HepG2 (cell line): ENCODE measurements around the gene MBLAC2. TPM values are rescaled to one million over a fixed set of nuclear protein-coding genes. Genes with fewer than 3 reads are reported as not detected.

Experiments
- EP300 ChIP-seq, 3 experiments: sonication (generic) in 1 of 3; formaldehyde crosslinking in 1 of 3; IDR thresholded peaks; 2 replicates each; pipeline versions ENCODE4 v1.5.1 to v1.6.1; 2011 to 2020; ENCODE audit warnings: low read depth in 2 of 3, low read length in 2 of 3, borderline replicate concordance in 1 of 3, improper control_type of control experiment in 1 of 3, mild to moderate bottlenecking in 1 of 3, missing genetic modification reagents in 1 of 3, moderate library complexity in 1 of 3
- FLYWCH1 ChIP-seq: sonication (generic); formaldehyde crosslinking; IDR thresholded peaks from 2 replicates; pipeline ENCODE4 v1.8.1; 2023; ENCODE audit warnings: mild to moderate bottlenecking, missing genetic modification reagents
- MAFG ChIP-seq: sonication (generic); formaldehyde crosslinking; IDR thresholded peaks from 2 replicates; pipeline ENCODE4 v1.5.1; 2020; ENCODE audit warnings: mild to moderate bottlenecking, missing genetic modification reagents
- SOX13 ChIP-seq, 3 experiments: fragments of 450-650 bp in 1 of 3; sonication (generic) in 1 of 3; formaldehyde crosslinking in 1 of 3; IDR thresholded peaks in 2 of 3; conservative IDR thresholded peaks in 1 of 3; 2 replicates each; pipeline versions ENCODE4 v1.5.0 to v1.6.1; 2016 to 2020; ENCODE audit warnings: antibody characterized with exemption in 1 of 3, mild to moderate bottlenecking in 1 of 3, missing compliant biosample characterization in 1 of 3, missing genetic modification reagents in 1 of 3, moderate library complexity in 1 of 3
- ZNF224 ChIP-seq: sonication (generic); formaldehyde crosslinking; IDR thresholded peaks from 2 replicates; pipeline ENCODE4 v1.5.0; 2020; ENCODE audit warnings: mild to moderate bottlenecking, missing genetic modification reagents
- ZNF547 ChIP-seq: sonication (generic); formaldehyde crosslinking; IDR thresholded peaks from 2 replicates; pipeline ENCODE4 v1.5.1; 2020; ENCODE audit warnings: mild to moderate bottlenecking, missing genetic modification reagents
- ZNF550 ChIP-seq: sonication (generic); formaldehyde crosslinking; IDR thresholded peaks from 2 replicates; pipeline ENCODE4 v1.4.0; 2020; ENCODE audit warnings: mild to moderate bottlenecking, missing genetic modification reagents, borderline replicate concordance
- polyA plus RNA-seq, 8 experiments: library from polyadenylated mRNA; depleted of rRNA in 3 of 8; stranded (reverse) in 7 of 8; unstranded in 1 of 8; fragments of >200 nt; fragmentation: Illumina TruSeq in 4 of 8; extraction: Trizol in 4 of 8; gene quantifications; 2 replicates each; pipeline versions ENCODE4 v1.2.1 to v1.2.3, GENCODE V29; 2011 to 2016; ENCODE audit warnings: low read depth in 4 of 8, missing spikeins in 1 of 8, mixed read lengths in 1 of 8; ENCODE audit not compliant: insufficient read depth in 1 of 8
- total RNA-seq, 5 experiments: library from RNA; depleted of rRNA; stranded (reverse); fragments of >200 nt; fragmentation: Illumina TruSeq; extraction: Trizol; gene quantifications; 2 replicates each; pipeline ENCODE4 v1.2.3, GENCODE V29; 2016; ENCODE audit warnings: low read depth in 1 of 5
- TF ChIP-seq, protein P1 (sequence below): sonication (generic); formaldehyde crosslinking; conservative IDR thresholded peaks from 2 replicates; pipeline ENCODE4 v1.4.0; 2020; ENCODE audit warnings: missing genetic modification reagents
- TF ChIP-seq, protein P2 (sequence below): IDR thresholded peaks from 2 replicates; pipeline ENCODE4 v1.6.1; 2016; ENCODE audit warnings: missing genetic modification reagents, missing compliant biosample characterization
- TF ChIP-seq, protein P3 (sequence below): sonication (generic); formaldehyde crosslinking; IDR thresholded peaks from 2 replicates; pipeline ENCODE4 v1.9.0; 2021; ENCODE audit warnings: missing genetic modification reagents, mild to moderate bottlenecking, borderline replicate concordance
- TF ChIP-seq, protein P4 (sequence below), 2 experiments: sonication (generic) in 1 of 2; formaldehyde crosslinking in 1 of 2; IDR thresholded peaks; 2 replicates each; pipeline versions ENCODE4 v1.4.0 to v1.6.1; 2016 to 2020; ENCODE audit warnings: borderline replicate concordance in 1 of 2, low read depth in 1 of 2, mild to moderate bottlenecking in 1 of 2, missing genetic modification reagents in 1 of 2
- TF ChIP-seq, protein P5 (sequence below): sonication (generic); formaldehyde crosslinking; IDR thresholded peaks from 2 replicates; pipeline ENCODE4 v1.4.0; 2020; ENCODE audit warnings: mild to moderate bottlenecking, missing genetic modification reagents
- TF ChIP-seq, protein P6 (sequence below): sonication (generic); formaldehyde crosslinking; conservative IDR thresholded peaks from 2 replicates; pipeline ENCODE4 v1.4.0; 2020; ENCODE audit warnings: missing genetic modification reagents

The MBLAC2 gene
- total and polyA plus RNA-seq, 2 of the 13 experiments (the other 11 are each of a cell fraction or from before 2014, with no cell fraction given), result 2.9 to 4.1 TPM

DNA sequence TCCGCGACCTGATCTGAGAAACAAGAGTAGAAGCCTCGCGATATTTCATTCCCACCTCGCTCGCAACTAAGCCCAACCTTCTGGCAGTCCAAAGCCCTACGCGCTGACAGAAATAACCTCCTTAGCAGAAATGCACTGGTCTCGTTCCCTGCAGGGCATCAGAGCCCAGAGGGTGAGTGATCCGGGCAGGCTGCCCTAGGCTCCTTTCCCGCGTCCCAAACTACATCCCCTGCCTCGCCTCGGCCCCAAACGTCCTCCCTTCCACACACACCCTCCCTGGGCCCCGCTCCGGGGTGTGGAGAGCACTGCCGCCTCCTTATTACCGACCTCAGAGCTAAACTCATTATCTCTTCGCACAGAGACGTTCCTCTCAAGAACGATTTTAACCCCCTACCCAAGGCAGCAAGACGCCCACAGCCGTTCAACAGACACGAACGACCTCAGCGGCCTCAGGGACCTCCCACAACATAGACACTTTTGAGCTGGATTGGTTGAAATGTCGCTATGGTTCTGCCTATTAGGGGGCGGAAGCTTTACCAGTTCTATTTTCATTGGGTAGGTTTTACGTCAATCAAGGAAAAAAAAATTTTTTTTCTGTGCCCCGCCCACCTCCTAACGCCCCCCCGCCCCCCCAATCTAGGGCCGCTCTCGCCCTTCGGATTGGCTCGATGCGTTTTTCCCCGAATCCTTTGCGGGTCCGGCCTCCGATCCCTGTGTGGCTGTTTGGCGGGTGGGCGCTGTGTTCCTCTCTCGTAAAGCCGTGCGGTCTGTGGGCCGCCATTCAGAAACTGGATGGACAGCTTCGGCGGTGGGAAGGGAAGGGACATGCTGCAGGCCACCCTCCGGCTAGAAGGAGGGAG, 65.0 kb downstream of the MBLAC2 start, which contains the start of gene CETN3 (continued):
- TF ChIP-seq, protein P1, sequence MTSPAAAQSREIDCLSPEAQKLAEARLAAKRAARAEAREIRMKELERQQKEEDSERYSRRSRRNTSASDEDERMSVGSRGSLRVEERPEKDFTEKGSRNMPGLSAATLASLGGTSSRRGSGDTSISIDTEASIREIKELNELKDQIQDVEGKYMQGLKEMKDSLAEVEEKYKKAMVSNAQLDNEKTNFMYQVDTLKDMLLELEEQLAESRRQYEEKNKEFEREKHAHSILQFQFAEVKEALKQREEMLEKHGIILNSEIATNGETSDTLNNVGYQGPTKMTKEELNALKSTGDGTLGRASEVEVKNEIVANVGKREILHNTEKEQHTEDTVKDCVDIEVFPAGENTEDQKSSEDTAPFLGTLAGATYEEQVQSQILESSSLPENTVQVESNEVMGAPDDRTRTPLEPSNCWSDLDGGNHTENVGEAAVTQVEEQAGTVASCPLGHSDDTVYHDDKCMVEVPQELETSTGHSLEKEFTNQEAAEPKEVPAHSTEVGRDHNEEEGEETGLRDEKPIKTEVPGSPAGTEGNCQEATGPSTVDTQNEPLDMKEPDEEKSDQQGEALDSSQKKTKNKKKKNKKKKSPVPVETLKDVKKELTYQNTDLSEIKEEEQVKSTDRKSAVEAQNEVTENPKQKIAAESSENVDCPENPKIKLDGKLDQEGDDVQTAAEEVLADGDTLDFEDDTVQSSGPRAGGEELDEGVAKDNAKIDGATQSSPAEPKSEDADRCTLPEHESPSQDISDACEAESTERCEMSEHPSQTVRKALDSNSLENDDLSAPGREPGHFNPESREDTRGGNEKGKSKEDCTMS (CRISPR knock-in tag), result no peak
- TF ChIP-seq EP300 (IDR thresholded peaks at IDR 0.05; ENCODE audit: low read depth in 2 of 2, low read length in 2 of 2) (0 out of 4 replicates have a peak, but pooled peaks of 1 of the 2 experiments have one; percentile 14), EP300 (CRISPR knock-in tag; IDR thresholded peaks at IDR 0.05; ENCODE audit: borderline replicate concordance) (0 out of 2 replicates have a peak, but pooled peaks have one; percentile 41), ZNF547 (CRISPR knock-in tag) (peak; percentile 60; the same call in 1 of the 2 replicates), ZNF550 (0 out of 2 replicates have a peak, but pooled peaks have one; percentile 31), FLYWCH1 (CRISPR knock-in tag) (no peak), SOX13 (IDR thresholded peaks at IDR 0.05) (no peak), SOX13 (CRISPR knock-in tag; conservative IDR thresholded peaks at IDR 0.05 in 1 of 2, IDR thresholded peaks at IDR 0.05 in 1 of 2) (peak in 1 of 2 experiments; percentile 32; a peak in 2 of 4 replicates), MAFG (no peak), ZNF224 (CRISPR knock-in tag) (no peak)
- TF ChIP-seq, protein P2, sequence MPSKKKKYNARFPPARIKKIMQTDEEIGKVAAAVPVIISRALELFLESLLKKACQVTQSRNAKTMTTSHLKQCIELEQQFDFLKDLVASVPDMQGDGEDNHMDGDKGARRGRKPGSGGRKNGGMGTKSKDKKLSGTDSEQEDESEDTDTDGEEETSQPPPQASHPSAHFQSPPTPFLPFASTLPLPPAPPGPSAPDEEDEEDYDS (CRISPR knock-in tag), result peak; percentile 94
- TF ChIP-seq, protein P3, sequence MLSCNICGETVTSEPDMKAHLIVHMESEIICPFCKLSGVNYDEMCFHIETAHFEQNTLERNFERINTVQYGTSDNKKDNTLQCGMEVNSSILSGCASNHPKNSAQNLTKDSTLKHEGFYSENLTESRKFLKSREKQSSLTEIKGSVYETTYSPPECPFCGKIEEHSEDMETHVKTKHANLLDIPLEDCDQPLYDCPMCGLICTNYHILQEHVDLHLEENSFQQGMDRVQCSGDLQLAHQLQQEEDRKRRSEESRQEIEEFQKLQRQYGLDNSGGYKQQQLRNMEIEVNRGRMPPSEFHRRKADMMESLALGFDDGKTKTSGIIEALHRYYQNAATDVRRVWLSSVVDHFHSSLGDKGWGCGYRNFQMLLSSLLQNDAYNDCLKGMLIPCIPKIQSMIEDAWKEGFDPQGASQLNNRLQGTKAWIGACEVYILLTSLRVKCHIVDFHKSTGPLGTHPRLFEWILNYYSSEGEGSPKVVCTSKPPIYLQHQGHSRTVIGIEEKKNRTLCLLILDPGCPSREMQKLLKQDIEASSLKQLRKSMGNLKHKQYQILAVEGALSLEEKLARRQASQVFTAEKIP, result no peak
- TF ChIP-seq, protein P4, sequence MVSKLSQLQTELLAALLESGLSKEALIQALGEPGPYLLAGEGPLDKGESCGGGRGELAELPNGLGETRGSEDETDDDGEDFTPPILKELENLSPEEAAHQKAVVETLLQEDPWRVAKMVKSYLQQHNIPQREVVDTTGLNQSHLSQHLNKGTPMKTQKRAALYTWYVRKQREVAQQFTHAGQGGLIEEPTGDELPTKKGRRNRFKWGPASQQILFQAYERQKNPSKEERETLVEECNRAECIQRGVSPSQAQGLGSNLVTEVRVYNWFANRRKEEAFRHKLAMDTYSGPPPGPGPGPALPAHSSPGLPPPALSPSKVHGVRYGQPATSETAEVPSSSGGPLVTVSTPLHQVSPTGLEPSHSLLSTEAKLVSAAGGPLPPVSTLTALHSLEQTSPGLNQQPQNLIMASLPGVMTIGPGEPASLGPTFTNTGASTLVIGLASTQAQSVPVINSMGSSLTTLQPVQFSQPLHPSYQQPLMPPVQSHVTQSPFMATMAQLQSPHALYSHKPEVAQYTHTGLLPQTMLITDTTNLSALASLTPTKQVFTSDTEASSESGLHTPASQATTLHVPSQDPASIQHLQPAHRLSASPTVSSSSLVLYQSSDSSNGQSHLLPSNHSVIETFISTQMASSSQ (IDR thresholded peaks at IDR 0.05; ENCODE audit: low read depth), result no peak
- TF ChIP-seq, protein P4 (CRISPR knock-in tag; IDR thresholded peaks at IDR 0.05; ENCODE audit: borderline replicate concordance), result 0 out of 2 replicates have a peak, but pooled peaks have one; percentile 43
- TF ChIP-seq, protein P5, sequence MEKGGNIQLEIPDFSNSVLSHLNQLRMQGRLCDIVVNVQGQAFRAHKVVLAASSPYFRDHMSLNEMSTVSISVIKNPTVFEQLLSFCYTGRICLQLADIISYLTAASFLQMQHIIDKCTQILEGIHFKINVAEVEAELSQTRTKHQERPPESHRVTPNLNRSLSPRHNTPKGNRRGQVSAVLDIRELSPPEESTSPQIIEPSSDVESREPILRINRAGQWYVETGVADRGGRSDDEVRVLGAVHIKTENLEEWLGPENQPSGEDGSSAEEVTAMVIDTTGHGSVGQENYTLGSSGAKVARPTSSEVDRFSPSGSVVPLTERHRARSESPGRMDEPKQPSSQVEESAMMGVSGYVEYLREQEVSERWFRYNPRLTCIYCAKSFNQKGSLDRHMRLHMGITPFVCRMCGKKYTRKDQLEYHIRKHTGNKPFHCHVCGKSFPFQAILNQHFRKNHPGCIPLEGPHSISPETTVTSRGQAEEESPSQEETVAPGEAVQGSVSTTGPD (CRISPR knock-in tag), result no peak
- TF ChIP-seq, protein P6, sequence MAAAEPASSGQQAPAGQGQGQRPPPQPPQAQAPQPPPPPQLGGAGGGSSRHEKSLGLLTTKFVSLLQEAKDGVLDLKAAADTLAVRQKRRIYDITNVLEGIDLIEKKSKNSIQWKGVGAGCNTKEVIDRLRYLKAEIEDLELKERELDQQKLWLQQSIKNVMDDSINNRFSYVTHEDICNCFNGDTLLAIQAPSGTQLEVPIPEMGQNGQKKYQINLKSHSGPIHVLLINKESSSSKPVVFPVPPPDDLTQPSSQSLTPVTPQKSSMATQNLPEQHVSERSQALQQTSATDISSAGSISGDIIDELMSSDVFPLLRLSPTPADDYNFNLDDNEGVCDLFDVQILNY (CRISPR knock-in tag), result peak; percentile 88
